Dermis blood vessel endothelial cell (primary cell): ENCODE measurements around the gene LASP1. TPM values are rescaled to one million over a fixed set of nuclear protein-coding genes. Genes with fewer than 3 reads are reported as not detected.
"Not testable (repeated sequence)": the region's sequence is repeated elsewhere in the genome, so short reads cannot be mapped to it uniquely, and the experiment has no call there.

Experiments
- DNase-seq: peaks from one replicate; pipeline ENCODE4 v3.0.0; 2010
- total RNA-seq: library from RNA; depleted of rRNA; stranded (reverse); fragments of >200 nt; gene quantifications from 2 replicates; pipeline ENCODE4 v1.2.3, GENCODE V29; 2014

The LASP1 gene
- total RNA-seq, 1 donor from 2014 or later: 104 TPM

- no peak for DNase-seq
Measured at GRCh38 chr17:38940404-38940803, 70.5 kb downstream of the LASP1 start.

- DNase-seq: no peak
Measured at GRCh38 chr17:38942696-38943334, 73.0 kb downstream of the LASP1 start.

GRCh38 chr17:38943607-38944006 lies 73.7 kb downstream of the LASP1 start:
- no peak for DNase-seq

- no peak for DNase-seq
Measured at GRCh38 chr17:38947189-38947588, 77.3 kb downstream of the LASP1 start.

GRCh38 chr17:38953800-38954199 lies 83.9 kb downstream of the LASP1 start:
- DNase-seq: not testable (repeated sequence)

- DNase-seq: peak; percentile 19
Measured at GRCh38 chr17:38958326-38958725, 88.5 kb downstream of the LASP1 start.

GRCh38 chr17:38958756-38959155 lies 88.9 kb downstream of the LASP1 start:
- no peak for DNase-seq

- no peak for DNase-seq
Measured at GRCh38 chr17:38959508-38959907, 89.7 kb downstream of the LASP1 start.

GRCh38 chr17:38960402-38960801 lies 90.5 kb downstream of the LASP1 start:
- no peak for DNase-seq

- DNase-seq: no peak
Measured at GRCh38 chr17:38961413-38961812, 91.6 kb downstream of the LASP1 start.

- DNase-seq: peak; percentile 92
Measured at GRCh38 chr17:38967290-38967738, 97.5 kb downstream of the LASP1 start, which contains the start of gene FBXO47. Gene FBXO47 (minus strand): TSS chr17:38967403. CDS start chr17:38963025, 4,378 bp downstream.

GRCh38 chr17:38969281-38969680 lies 99.4 kb downstream of the LASP1 start:
- no peak for DNase-seq

GRCh38 chr17:38970128-38970527 lies 100.3 kb downstream of the LASP1 start:
- DNase-seq: no peak

GRCh38 chr17:38970804-38971203 lies 100.9 kb downstream of the LASP1 start:
- DNase-seq: no peak

Other genes with a start within 250 kb of the LASP1 start
- gene EPOP, start 195.1 kb upstream of the LASP1 start, total RNA-seq: 0.65 and 1.2 TPM in 2 replicates
- 23.9 and 25.9 TPM in 2 replicates for gene MLLT6, start 164.8 kb upstream of the LASP1 start, total RNA-seq
- 1.7 and 3.4 TPM in 2 replicates for gene CISD3, start 139.7 kb upstream of the LASP1 start, total RNA-seq
- gene PCGF2, start 121.7 kb upstream of the LASP1 start, total RNA-seq: 2.4 and 7.8 TPM in 2 replicates
- gene PSMB3, start 117.3 kb upstream of the LASP1 start, total RNA-seq: 188 and 348 TPM in 2 replicates
- 55.3 and 76.7 TPM in 2 replicates for gene PIP4K2B, start 70.5 kb upstream of the LASP1 start, total RNA-seq
- gene CWC25, start 44.7 kb upstream of the LASP1 start, total RNA-seq: 11.7 and 13.1 TPM in 2 replicates
- gene RPL23, start 16.3 kb upstream of the LASP1 start, total RNA-seq: 921 and 1,590 TPM in 2 replicates
- not detected in 2 replicates for gene FBXO47, start 97.3 kb downstream of the LASP1 start, total RNA-seq